HG03095 (cell line): ENCODE results near the gene ABHD2.
"Not testable (repeated sequence)": the region's sequence is repeated elsewhere in the genome, so short reads cannot be mapped to it uniquely, and the experiment has no call there.

Source experiments
- ATAC-seq: cut with Tn5 transposase; IDR thresholded peaks from one replicate; pipeline ENCODE4 v1.9.1; 2021; ENCODE audit warnings: moderate library complexity; ENCODE audit not compliant: unreplicated experiment

ABHD2 gene, protein sequence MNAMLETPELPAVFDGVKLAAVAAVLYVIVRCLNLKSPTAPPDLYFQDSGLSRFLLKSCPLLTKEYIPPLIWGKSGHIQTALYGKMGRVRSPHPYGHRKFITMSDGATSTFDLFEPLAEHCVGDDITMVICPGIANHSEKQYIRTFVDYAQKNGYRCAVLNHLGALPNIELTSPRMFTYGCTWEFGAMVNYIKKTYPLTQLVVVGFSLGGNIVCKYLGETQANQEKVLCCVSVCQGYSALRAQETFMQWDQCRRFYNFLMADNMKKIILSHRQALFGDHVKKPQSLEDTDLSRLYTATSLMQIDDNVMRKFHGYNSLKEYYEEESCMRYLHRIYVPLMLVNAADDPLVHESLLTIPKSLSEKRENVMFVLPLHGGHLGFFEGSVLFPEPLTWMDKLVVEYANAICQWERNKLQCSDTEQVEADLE

DNA sequence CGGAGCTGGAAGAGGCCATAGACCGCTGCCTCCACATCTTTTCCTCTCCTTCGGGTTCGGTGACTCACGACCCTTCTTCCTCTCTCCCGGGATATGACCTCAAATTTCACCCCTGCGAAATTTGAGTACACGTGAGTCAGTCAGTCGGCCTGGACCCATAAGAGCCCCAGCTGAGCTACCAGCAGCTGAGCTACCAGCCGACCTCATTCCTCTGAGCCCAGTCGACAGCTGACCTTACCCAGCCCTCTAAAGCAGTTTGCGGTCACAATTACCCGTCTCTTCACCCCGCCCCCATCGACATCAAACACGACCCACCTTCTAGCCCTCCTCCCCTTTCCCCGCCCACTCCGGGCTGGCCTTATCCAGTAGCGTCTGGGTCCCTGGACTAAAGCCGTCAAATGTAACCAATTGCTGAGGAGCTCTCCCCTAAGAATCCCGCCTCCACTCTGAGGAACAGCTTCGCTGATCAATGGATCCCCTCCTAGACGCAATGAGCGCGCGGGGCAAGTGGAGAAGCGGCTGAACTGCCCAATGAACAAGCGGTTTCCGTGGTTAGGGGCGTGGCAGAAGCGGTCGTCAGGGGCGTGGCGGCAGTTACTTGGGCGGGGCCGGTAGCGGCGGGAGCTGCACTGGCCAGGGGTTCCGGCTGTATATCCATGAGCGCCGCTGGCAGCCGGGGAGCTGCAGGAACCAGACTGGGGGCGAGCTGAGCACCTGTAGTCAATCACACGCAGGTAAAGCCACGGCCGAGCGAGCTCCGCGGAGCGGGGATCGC is at the start of gene ABHD2:
ABHD2 (plus strand) TSS at position 627 of the 775 bp plus-strand sequence. CDS start 27,872 bp downstream, outside the sequence.
- peak; percentile 96 for ATAC-seq

DNA sequence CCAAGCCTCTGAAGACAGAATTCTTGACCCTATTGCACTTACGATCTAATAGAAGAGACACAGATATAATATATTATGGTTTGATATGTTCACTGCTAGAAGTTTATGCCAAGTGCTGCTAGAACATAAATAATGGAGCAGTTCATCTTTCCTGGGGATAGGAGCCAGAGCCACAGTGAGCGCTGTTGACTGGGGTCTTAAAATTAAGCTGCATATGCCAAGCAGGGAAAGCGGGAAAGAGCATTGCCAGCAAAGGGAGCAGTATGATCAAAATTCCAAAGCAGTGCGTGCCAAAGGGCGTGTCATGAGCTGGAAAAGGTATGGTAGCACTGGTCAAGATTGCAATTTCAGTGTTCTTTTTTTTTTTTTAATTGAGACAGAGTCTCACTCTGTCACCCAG is 49.1 kb upstream of the ABHD2 start:
- no peak for ATAC-seq

DNA sequence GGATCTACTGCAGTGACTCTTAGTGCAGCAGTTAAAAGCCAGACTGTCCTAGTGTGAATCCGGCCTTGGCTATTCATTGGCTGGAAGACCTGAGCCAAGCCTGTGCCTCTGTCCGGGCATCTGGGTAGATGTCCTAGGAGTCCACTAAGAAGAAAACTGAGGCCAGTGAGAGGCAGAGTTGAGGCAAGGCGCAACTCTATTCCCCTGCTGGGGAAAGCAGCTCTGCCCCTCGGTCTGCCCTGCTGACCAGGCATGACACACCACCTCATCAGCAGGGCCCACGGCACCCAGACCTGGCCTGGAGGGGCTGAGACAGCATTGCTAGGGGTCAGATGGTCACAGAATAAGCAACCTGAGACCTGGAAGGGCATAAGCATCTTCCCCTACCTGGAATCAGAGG is 46.7 kb upstream of the ABHD2 start:
- ATAC-seq, result no peak

DNA sequence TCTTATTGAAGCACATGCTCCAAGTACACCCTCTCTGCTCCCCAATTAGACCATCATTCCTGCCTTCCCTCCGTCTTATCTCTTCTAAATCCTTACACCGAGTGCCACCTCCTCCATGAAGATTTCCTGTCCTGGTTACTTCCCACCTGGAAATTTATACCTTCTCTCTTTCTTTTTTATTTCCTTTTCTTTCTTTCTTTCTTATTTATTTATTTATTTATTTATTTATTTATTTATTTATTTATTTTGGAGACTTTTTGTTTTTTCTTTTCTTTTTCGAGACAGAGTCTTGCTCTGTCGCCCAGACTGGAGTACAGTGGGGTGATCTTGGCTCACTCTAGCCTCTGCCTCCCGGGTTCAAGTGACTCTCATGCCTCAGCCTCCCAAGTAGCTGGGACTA is 45.9 kb upstream of the ABHD2 start:
- ATAC-seq, result no peak

DNA sequence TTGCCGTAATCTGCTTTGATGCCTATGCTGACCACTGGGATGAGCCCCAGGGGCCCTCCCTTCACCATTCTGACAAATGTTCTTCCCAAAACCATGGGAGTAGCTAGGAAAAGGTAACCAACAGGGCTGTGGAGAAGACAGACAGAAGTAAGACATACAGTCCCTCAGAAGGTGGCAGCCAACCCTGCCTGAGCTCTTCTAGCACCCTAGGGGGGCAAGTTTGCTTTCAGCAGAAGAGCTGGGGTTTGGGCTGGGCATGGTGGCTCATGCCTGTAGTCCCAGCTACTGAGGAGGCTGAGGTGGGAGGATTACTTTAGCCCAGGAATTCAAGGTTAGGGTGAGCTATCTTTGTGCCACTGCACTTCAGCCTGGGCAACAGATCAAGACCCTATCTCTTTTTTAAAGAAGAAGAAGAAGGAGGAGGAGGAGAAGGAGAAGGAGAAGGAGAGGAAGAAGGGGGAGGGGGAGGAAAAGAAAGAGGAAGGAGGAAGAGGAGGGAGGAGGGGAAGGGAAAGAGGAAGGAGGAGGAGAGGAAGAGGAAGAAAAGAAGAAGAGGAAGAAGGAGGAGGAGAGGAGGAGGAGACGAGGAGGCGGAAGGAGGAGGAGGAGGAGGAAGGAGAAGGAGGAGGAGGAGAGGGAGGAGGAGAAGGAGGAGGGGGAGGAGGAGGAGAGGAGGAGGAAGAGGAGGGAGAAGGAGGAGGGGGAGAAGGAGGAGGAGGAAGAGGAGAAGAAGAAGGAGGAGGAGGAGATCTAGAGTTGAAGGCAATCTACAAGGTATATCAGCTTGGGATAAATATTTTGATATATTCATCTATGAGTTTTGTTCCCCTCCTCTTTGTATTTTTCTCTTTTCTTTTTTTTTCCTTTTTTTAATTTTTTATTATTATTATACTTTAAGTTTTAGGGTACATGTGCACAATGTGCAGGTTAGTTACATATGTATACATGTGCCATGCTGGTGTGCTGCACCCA is 44.9 kb upstream of the ABHD2 start:
- no peak for ATAC-seq

DNA sequence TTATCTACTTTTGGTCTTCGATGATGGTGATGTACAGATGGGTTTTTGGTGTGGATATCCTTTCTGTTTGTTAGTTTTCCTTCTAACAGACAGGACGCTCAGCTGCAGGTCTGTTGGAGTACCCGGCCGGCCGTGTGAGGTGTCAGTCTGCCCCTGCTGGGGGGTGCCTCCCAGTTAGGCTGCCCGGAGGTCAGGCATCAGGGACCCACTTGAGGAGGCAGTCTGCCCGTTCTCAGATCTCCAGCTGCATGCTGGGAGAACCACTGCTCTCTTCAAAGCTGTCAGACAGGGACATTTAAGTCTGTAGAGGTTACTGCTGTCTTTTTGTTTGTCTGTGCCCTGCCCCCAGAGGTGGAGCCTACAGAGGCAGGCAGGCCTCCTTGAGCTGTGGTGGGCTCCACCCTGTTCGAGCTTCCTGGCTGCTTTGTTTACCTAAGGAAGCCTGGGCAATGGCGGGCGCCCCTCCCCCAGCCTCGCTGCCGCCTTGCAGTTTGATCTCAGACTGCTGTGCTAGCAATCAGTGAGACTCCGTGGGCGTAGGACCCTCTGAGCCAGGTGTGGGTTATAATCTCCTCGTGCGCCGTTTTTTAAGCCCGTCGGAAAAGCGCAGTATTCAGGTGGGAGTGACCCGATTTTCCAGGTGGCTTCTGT is 39.1 kb upstream of the ABHD2 start:
- ATAC-seq, result not testable (repeated sequence)

DNA sequence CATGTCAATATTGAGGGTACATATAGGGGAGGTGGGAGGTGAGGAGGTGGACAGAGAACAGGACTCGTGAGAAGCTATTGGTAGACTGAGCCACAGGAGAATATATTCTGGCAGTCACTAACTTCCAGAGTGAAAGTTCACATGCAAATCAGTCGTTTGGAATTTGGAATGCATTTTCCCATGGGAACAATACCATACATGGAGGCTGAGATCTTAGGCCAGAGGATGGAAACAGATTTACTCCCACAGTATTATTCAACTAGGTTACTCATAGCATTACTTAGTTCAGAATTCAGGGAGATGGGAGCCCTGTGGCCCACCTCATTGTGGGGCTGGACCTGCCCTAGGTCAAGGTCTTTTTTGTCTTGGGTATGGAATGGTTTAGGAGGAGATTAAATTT is 36.4 kb upstream of the ABHD2 start:
- no peak for ATAC-seq

DNA sequence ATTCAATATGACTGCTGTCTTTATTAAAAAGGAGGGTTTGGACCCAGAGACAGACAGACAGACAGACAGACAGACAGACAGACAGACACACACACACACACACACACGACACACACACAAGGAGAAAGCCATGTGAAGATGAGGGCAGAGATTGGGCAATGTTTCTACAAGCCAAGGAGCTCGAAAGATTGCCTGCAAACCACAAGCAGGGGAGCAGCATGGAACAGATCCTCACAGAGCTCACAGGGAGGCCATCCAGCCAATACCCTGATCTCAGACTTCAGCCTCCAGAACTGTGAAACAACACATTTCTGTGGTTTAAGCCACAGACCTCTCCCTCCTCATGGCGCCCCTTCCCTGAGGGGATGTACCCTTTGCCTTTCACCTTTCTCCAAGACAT is 35.8 kb upstream of the ABHD2 start:
- no peak for ATAC-seq

DNA sequence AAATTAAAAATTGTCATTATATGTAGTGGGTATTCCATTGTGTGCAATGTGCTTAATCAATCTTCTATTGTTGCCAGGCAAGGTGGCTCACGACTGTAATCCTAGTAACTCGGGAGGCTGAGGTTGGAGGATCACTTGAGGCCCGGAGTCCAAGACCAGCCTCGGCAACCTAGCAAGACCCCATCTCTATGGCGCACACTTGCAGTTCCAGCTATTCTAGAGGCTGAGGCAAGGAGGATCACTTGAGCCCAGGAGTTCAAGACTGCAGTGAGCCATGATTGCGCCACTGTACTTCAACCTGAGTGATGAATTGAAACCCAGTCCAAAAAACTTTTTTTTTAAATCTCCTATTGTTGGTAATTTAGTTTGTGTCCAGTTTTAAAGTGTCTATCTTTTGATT is 33.4 kb upstream of the ABHD2 start:
- ATAC-seq, result no peak

DNA sequence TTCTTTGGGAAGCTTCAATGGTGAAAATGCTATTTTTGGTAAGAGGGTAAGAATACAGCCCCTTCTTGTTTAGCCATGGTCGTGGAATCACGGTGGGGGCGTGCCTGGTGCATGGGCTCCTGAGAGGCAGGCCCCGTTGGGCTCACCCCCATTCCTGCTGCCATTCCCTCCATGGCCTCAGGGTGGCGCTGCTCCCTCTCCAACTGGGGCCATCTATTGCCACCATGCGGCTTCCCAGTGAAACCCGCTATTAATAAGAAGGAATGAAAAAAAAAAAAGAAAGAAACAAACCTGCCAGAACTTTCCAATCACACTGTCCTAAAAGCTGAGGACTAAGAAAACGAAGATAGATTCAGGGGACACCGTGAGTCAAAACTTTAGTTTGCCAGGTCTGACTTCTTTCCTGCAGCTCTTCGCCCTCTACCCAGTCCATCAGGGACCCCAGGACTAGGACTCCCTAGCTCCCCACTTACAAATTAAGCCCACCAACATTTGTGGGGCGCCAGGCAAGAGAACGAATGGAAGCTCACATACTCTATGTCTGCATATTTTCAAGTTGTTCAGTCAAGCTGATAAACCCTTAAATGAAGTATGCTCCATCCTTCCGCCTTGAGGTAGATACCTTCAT is 30.6 kb upstream of the ABHD2 start:
- peak; percentile 65 for ATAC-seq

DNA sequence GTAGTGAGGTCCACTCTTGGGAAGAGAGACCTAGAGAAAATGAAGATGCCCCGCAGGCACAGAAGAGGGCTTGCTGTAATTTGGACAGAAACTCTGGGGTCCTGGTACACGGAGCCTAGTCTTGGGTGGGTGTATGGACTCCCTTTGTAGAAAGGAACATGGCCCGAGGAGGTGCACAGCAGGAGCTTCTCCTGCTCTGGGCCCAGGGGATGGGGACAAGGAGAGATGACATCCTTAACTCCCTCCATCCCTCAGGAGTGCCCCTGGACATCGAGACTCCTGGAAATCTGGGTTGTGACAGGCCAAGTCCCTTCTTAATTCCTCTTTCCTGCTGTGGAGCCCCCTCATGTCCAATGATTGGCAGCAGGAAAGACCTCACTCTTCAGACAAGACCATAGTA is 29.9 kb upstream of the ABHD2 start:
- no peak for ATAC-seq

DNA sequence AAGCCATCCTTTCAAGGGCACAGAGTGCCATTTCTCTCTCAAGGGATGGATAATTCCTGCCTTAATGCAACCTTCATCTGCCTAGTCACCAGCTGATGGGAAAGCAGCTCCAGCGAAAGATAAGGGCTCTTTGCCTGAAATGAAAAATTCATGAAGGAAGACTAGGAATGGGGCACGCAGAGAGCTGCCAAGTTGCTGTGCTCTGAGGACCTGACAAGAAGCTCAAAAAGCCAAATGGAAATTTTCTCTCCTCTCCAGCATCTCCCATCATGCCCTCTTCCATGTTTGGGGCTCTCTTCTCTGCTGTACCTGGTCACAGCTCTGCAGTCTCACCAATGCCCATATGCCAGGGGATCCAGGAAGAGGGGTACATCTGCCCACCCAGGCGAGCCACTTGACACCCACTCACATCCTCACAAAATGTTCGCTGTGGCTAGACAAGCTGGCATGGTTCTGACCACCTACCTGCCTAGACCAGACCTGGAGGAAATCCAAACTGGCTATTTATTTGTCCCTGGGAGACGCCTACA is 29.3 kb upstream of the ABHD2 start:
- no peak for ATAC-seq

DNA sequence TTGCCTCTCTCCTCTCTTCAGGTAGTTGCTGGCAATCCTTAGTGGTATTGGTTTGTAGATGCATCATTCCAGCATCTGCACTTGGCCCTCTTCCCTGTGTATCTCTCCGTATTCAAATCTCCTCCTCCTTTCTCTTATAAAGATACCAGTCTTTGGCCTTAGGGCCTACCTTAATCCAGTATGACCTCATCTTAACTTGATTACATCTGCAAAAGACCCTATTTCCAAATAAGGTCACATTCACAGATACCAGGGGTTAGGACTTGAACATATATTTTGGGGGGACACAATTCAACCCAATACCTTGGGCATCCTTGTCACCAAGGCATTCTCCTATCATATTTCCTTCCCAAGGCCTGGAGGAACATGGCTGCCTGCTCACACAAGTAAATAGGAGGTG is 22.0 kb upstream of the ABHD2 start:
- ATAC-seq, result no peak

DNA sequence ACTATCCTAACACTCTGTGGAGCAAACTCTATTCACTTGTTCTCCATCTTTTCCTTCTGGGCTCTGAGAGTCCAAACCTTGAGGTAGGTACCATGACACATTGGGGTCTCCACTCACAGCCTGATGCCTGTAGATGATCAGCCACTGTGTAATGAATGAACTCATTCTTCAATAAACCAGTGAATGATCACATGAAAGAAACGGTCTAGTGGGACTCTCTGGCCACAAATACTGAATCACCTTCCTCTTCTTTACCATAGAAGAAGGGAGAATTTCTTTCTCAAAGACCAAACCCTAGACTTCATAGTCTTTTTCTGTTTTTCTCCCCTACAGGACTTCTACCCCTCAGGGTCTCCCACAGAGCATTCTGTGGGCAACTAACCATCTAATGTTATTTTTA is 20.5 kb upstream of the ABHD2 start:
- no peak for ATAC-seq

DNA sequence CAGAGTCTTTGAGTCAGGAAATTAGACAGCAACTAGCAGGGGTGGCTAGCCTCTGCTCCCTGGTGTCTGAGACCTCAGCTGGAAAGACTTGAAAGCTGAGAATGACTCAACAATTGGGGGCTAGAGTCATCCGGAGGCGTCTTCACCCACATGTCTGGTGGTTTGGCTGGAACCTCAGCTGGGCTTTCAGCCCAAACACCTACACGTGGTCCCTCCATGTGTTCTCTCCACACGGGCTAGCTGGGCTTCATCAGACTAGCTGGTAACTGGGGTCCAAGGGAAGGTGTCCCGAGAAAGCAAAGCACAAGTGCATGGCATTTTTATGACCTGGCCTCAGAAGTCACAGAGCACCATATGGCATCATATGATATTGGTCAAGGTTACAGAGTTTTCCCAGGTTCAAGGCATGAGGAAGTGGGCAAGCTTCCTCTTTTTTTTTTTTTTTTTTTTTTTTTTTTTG is 19.9 kb upstream of the ABHD2 start:
- peak; percentile 96 for ATAC-seq

DNA sequence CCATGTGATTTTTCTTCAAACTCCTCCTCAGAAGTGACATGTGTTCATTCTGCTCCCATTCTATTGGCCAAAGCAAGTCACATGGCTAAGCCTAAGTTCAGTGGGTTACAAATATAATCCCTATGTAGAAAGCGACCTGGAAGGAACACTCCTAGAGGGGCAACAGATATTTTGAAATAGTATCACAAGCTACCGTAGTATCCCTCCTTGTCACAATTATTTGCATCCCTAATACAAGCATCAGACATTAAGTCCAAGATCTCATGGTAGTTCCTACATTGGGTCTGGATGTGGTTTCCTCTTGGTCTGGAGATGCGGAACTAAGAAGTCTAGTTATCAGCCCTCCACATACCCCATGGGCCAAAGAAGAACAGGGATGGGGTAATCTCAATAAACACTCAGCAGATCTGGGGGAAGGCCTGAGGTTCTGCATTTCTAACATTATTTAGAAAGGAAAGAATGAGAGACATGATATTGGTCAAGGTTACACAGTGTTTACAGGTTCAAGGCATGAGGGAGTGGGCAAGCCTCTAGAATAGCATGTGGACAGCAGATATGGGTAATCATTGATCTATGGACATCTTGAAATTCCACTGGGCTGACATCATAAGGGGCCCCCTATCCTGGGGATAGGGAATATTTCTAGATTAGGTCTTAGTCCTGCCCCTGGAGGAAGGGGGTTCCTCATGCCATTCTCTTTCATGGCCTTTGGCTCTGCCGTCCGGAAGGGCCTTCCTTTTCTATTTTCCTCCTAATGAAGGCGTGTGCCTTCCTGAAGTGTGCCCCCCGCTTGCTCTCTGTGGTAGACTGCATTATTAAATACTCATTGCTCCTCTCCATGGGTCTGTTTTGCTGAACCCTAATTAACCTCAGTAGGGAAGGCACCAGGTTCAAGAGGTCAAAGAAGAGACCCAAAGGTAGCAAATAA is 17.8 kb upstream of the ABHD2 start:
- ATAC-seq, result no peak

DNA sequence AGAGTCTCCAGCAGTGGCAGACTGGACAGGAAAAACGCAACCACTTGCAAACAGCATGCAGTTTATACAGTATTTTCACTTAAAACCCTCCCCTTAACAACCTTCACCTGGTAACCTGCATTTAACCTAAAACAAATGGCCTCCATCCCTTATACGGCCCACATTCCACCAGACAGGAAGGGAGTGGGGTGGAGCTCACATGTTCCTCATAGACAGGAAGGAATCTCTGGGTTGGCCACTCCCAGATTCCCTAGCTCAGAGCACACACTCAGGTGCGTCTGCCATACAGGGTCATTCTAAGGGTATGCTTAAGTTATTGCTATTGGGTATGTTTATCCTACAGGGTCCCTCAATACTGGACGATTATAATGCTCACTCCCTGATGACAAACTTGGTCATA is 16.8 kb upstream of the ABHD2 start:
- ATAC-seq, result no peak

DNA sequence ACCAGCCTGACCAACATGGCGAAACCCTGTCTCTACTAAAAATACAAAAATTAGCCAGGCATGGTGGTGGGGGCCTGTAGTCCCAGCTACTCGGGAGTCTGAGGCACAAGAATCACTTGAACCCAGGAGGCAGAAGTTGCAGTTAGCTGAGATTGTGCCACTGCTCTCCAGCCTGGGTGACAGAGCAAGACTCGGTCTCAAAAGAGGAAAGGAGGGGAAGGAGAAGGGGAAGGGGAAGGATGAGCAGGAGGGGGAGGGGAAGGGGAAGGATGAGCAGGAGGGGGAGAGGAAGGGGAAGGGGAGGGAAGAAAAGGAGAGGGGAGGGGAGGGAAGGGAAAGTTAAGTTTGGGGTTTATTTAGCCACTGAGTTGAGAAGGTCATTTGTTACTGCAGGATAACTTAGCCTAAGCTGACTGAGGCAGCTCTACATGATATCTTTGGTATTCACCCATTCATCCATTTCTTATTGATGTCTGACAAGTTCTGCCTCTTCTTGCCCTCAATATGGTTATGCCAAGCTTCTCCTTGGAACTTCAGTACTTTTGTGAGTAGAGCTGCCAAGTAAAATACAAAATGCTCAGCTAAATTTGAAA is 15.9 kb upstream of the ABHD2 start:
- ATAC-seq, result no peak
